ENCODE results near the gene NIT2. TPM values are rescaled to one million over a fixed set of nuclear protein-coding genes. Genes with fewer than 3 reads are reported as not detected.
A peak's percentile ranks its signal among the peaks of the same experiment; 100 is the strongest.

The NIT2 gene
- total and polyA plus RNA-seq, 10 of the 15 experiments (the other 5 are each of a cell fraction or from before 2014, with no cell fraction given): 49.3 to 215 (median 76.4) TPM

- ATAC-seq: no peak
- Histone ChIP-seq H3K36me3 (ENCODE audit: control insufficient read depth in 2 of 2, insufficient read depth in 2 of 2, low read length in 1 of 2) (no peaks in the 10 kb centered on the region; a peak in 1 of 4 replicates), H3K79me2 (ENCODE audit: control insufficient read depth, insufficient read depth, low read length) (peaks cover 72% of the 10 kb centered on the region), H2AFZ (ENCODE audit: control insufficient read depth, low read depth, low read length) (no peak overlapping the region; the same call in 1 of the 2 replicates), H3K9me3 (replicated peaks; ENCODE audit: control insufficient read depth, insufficient read depth, low read length) (peaks cover 3% of the 10 kb centered on the region; the same call in 2 of the 3 replicates), H3K4me2 (ENCODE audit: control insufficient read depth, insufficient read depth) (peak overlapping the region; percentile 58), H3K27ac (ENCODE audit: control insufficient read depth, insufficient read depth) (peak overlapping the region; percentile 99; the same call in 1 of the 2 replicates), H3K4me1 (ENCODE audit: control insufficient read depth, insufficient read depth, low read length) (no peaks in the 10 kb centered on the region), H3K9ac (ENCODE audit: control insufficient read depth, insufficient read depth, low read length) (peak overlapping the region; percentile 81), H3K27me3 (replicated peaks in 1 of 2; ENCODE audit: control insufficient read depth in 2 of 2, insufficient read depth in 2 of 2, low read length in 1 of 2) (no peaks in the 10 kb centered on the region), H3K4me3 (peak overlapping the region; percentile 73), H4K20me1 (ENCODE audit: control insufficient read depth, insufficient read depth) (no peaks in the 10 kb centered on the region)
- no TSS peak for BruUV-seq (replicated peaks)
- TF ChIP-seq, protein P1, sequence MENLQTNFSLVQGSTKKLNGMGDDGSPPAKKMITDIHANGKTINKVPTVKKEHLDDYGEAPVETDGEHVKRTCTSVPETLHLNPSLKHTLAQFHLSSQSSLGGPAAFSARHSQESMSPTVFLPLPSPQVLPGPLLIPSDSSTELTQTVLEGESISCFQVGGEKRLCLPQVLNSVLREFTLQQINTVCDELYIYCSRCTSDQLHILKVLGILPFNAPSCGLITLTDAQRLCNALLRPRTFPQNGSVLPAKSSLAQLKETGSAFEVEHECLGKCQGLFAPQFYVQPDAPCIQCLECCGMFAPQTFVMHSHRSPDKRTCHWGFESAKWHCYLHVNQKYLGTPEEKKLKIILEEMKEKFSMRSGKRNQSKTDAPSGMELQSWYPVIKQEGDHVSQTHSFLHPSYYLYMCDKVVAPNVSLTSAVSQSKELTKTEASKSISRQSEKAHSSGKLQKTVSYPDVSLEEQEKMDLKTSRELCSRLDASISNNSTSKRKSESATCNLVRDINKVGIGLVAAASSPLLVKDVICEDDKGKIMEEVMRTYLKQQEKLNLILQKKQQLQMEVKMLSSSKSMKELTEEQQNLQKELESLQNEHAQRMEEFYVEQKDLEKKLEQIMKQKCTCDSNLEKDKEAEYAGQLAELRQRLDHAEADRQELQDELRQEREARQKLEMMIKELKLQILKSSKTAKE (IDR thresholded peaks at IDR 0.05; ENCODE audit: low read depth, poor library complexity, severe bottlenecking): no peak
- TF ChIP-seq MEF2B (IDR thresholded peaks at IDR 0.05; ENCODE audit: partially characterized antibody, poor library complexity, severe bottlenecking) (peak; percentile 40), ZNF384 (IDR thresholded peaks at IDR 0.05; ENCODE audit: borderline replicate concordance, low read depth, low read length) (peak; percentile 51; the same call in 1 of the 2 replicates)
- 7% methylated on average over 2 of the region's 2 CpGs for WGBS (ENCODE audit: insufficient coverage, insufficient replicate concordance, low lambda C conversion rate, missing lambda C conversion rate)
- RAD21 ChIA-PET (ENCODE audit: unreplicated experiment): interaction anchor here (1.1 to 1.7 kb wide), 5 partner anchors 11 to 333 kb away, joined by 3 to 7 read pairs (median 4); no protein-coding TSS in a partner anchor
- FAIRE-seq: no peak
- POLR2A ChIA-PET: interaction anchor here (0.7 to 3.1 kb wide), 12 partner anchors 8 to 558 kb away, joined by 3 to 16 read pairs (median 4); partner anchors contain the start of genes NIT2 and TBC1D23
- in situ Hi-C loops (cut with MboI) (no loop called here), intact Hi-C loops (cut with micrococcal nuclease; ENCODE audit: unreplicated experiment) (loop anchor here (5.0 kb wide), 1 partner anchor 190 kb away; no protein-coding TSS in a partner anchor)
- no peak for DNase-seq (ENCODE audit: low read depth, low spot score)
- SMC1A ChIA-PET (ENCODE audit: uncharacterized antibody, unreplicated experiment): interaction anchor here (0.6 to 1.9 kb wide), 20 partner anchors 8 to 1480 kb away, joined by 3 to 8 read pairs (median 4); partner anchors contain the start of gene NIT2
- CTCF ChIA-PET: interaction anchor here (0.6 to 1.9 kb wide), 10 partner anchors 9 to 233 kb away, joined by 3 to 7 read pairs (median 5); partner anchors contain the start of gene TMEM45A
Measured at GRCh38 chr3:100402256-100402655, 67.7 kb downstream of the NIT2 start.
